HEK293 (cell line): Measurements from ENCODE around the gene PYHIN1.

Experiments
- CTCF ChIA-PET: fragments of 350-600 bp; formaldehyde crosslinking; extraction: SDS; loops from one replicate; lab custom pipeline; 2021; ENCODE audit warnings: antibody characterized with exemption; lab: Yijun Ruan, JAX
- POLR2A ChIA-PET: fragments of 300-600 bp; formaldehyde crosslinking; extraction: SDS; loops from one replicate; lab custom pipeline; 2020; ENCODE audit warnings: antibody characterized with exemption, inconsistent platforms; lab: Yijun Ruan, JAX
- H3K27ac ChIP-seq: fragments of 200-500 bp; sonication (Bioruptor generic); 2 replicates; pipeline ENCODE4 v1.5.1; 2014; ENCODE audit warnings: low read depth, low read length, control low read depth, inconsistent platforms; ENCODE audit errors: extremely low read depth
- H3K36me3 ChIP-seq, 2 experiments: fragments of 200-500 bp in 1 of 2; sonication (Bioruptor generic) in 1 of 2; 1 replicate in 1 of 2; 2 replicates in 1 of 2; pipeline ENCODE4 v1.5.1; 2014 to 2017; ENCODE audit warnings: inconsistent platforms in 2 of 2, low read length in 2 of 2; ENCODE audit not compliant: control insufficient read depth in 2 of 2, insufficient read depth in 1 of 2
- H3K4me1 ChIP-seq: fragments of 200-500 bp; sonication (Bioruptor generic); 2 replicates; pipeline ENCODE4 v1.5.1; 2014; ENCODE audit warnings: mild to moderate bottlenecking, low read length, inconsistent platforms; ENCODE audit not compliant: control insufficient read depth, insufficient read depth
- H3K4me3 ChIP-seq: 2 replicates; pipeline ENCODE4 v1.5.1; 2011; ENCODE audit warnings: low read depth, mild to moderate bottlenecking, control low read depth, low read length, moderate library complexity
- H3K9me3 ChIP-seq: fragments of 200-500 bp; sonication (Bioruptor generic); 2 replicates; pipeline ENCODE4 v1.5.1; 2014; ENCODE audit warnings: low read depth, low read length, inconsistent platforms; ENCODE audit not compliant: control insufficient read depth, insufficient read depth
- GLIS1 ChIP-seq: fragments of 450-650 bp; formaldehyde crosslinking; IDR thresholded peaks from 2 replicates; pipeline ENCODE4 v1.5.1; 2016; ENCODE audit warnings: missing biosample characterization, missing genetic modification characterization
- IKZF3 ChIP-seq: fragments of 450-650 bp; IDR thresholded peaks from 2 replicates; pipeline ENCODE4 v1.5.0; 2018; ENCODE audit warnings: missing biosample characterization, mild to moderate bottlenecking, missing genetic modification characterization, moderate library complexity
- REST ChIP-seq: fragments of 450-650 bp; formaldehyde crosslinking; IDR thresholded peaks from 2 replicates; pipeline ENCODE4 v1.5.1; 2016; ENCODE audit warnings: missing biosample characterization, missing genetic modification characterization
- YY1 ChIP-seq: fragments of 450-650 bp; formaldehyde crosslinking; IDR thresholded peaks from 2 replicates; pipeline ENCODE4 v1.5.1; 2018; ENCODE audit warnings: missing biosample characterization, missing genetic modification characterization
- ZBTB21 ChIP-seq: fragments of 450-650 bp; formaldehyde crosslinking; IDR thresholded peaks from 2 replicates; pipeline ENCODE4 v1.5.1; 2017; ENCODE audit warnings: missing biosample characterization, missing genetic modification characterization
- ZBTB49 ChIP-seq: fragments of 450-650 bp; formaldehyde crosslinking; IDR thresholded peaks from 2 replicates; pipeline ENCODE4 v1.5.1; 2016; ENCODE audit warnings: missing biosample characterization, missing genetic modification characterization, low read depth
- ZNF112 ChIP-seq: fragments of 450-650 bp; formaldehyde crosslinking; IDR thresholded peaks from 2 replicates; pipeline ENCODE4 v1.5.0; 2017; ENCODE audit warnings: missing biosample characterization, missing genetic modification characterization
- ZNF121 ChIP-seq: fragments of 450-650 bp; formaldehyde crosslinking; IDR thresholded peaks from 2 replicates; pipeline ENCODE4 v1.5.1; 2016; ENCODE audit warnings: missing biosample characterization, missing genetic modification characterization
- ZNF184 ChIP-seq: fragments of 450-650 bp; IDR thresholded peaks from 2 replicates; pipeline ENCODE4 v1.5.1; 2018; ENCODE audit warnings: missing biosample characterization, mild to moderate bottlenecking, missing genetic modification characterization
- ZNF416 ChIP-seq: fragments of 450-650 bp; formaldehyde crosslinking; IDR thresholded peaks from 2 replicates; pipeline ENCODE4 v1.5.1; 2016; ENCODE audit warnings: missing biosample characterization, missing genetic modification characterization
- ZNF426 ChIP-seq: fragments of 450-650 bp; formaldehyde crosslinking; IDR thresholded peaks from 2 replicates; pipeline ENCODE4 v1.5.1; 2017; ENCODE audit warnings: missing biosample characterization, missing genetic modification characterization, mild to moderate bottlenecking, inconsistent platforms, moderate library complexity
- ZNF513 ChIP-seq: fragments of 450-650 bp; IDR thresholded peaks from 2 replicates; pipeline ENCODE4 v1.5.1; 2018; ENCODE audit warnings: missing biosample characterization, missing genetic modification characterization
- ZNF600 ChIP-seq: fragments of 450-650 bp; formaldehyde crosslinking; IDR thresholded peaks from 2 replicates; pipeline ENCODE4 v1.5.1; 2016; ENCODE audit warnings: missing biosample characterization, missing genetic modification characterization
- ZNF704 ChIP-seq: fragments of 450-650 bp; formaldehyde crosslinking; IDR thresholded peaks from 2 replicates; pipeline ENCODE4 v1.5.1; 2016; ENCODE audit warnings: missing biosample characterization, missing genetic modification characterization
- ZNF747 ChIP-seq: fragments of 450-650 bp; formaldehyde crosslinking; IDR thresholded peaks from 2 replicates; pipeline ENCODE4 v1.5.1; 2016; ENCODE audit warnings: missing biosample characterization, missing genetic modification characterization
- ZNF830 ChIP-seq: fragments of 450-650 bp; IDR thresholded peaks from 2 replicates; pipeline ENCODE4 v1.5.0; 2018; ENCODE audit warnings: missing biosample characterization, missing genetic modification characterization, low read depth, mild to moderate bottlenecking, moderate library complexity
- ZNF837 ChIP-seq: fragments of 450-650 bp; formaldehyde crosslinking; IDR thresholded peaks from 2 replicates; pipeline ENCODE4 v1.5.1; 2016; ENCODE audit warnings: missing biosample characterization, missing genetic modification characterization
- ZSCAN4 ChIP-seq: fragments of 450-650 bp; formaldehyde crosslinking; IDR thresholded peaks from 2 replicates; pipeline ENCODE4 v1.5.1; 2017; ENCODE audit warnings: missing biosample characterization, missing genetic modification characterization

PYHIN1 gene

GRCh38 chr1:159014003-159014571 is 82.7 kb downstream of the PYHIN1 start:
- Histone ChIP-seq H3K4me1 (peaks cover 2% of the 10 kb centered on the region; the same call in 1 of the 2 replicates), H3K36me3 (peaks cover 8 to 51% of the 10 kb centered on the region in 2 experiments)
- CTCF ChIA-PET = no interaction called here

GRCh38 chr1:159014851-159015250 is 83.5 kb downstream of the PYHIN1 start:
- CTCF ChIA-PET = no interaction called here
- Histone ChIP-seq H3K9me3 (no peaks in the 10 kb centered on the region), H3K27ac (no peak overlapping the region), H3K4me1 (peaks cover 2% of the 10 kb centered on the region; the same call in 1 of the 2 replicates), H3K36me3 (peaks cover 8 to 59% of the 10 kb centered on the region in 2 experiments)
- POLR2A ChIA-PET = no interaction called here
- TF ChIP-seq ZNF837 (tag by site-specific recombination) (no peak), ZBTB21 (tag by site-specific recombination) (no peak), ZNF112 (tag by site-specific recombination) (no peak), ZNF704 (tag by site-specific recombination) (no peak), ZNF184 (tag by site-specific recombination) (no peak), IKZF3 (tag by site-specific recombination) (no peak), ZNF600 (tag by site-specific recombination) (no peak), ZBTB49 (tag by site-specific recombination) (no peak), ZNF747 (tag by site-specific recombination) (no peak), ZNF121 (tag by site-specific recombination) (no peak), REST (tag by site-specific recombination) (no peak), ZNF416 (tag by site-specific recombination) (no peak), ZNF830 (tag by site-specific recombination) (no peak), ZNF513 (tag by site-specific recombination) (no peak), ZNF426 (tag by site-specific recombination) (no peak), GLIS1 (tag by site-specific recombination) (no peak), ZSCAN4 (tag by site-specific recombination) (no peak)
- TF ChIP-seq, all 188 proteins: peak for 0
- H3K4me3 ChIP-seq = no peak overlapping the region

More at GRCh38 chr1:159014003-159014571, 82.7 kb downstream of the PYHIN1 start:
- POLR2A ChIA-PET = no interaction called here
- no peak for TF ChIP-seq YY1 (tag by site-specific recombination)
- Histone ChIP-seq H3K4me3 (no peak overlapping the region), H3K9me3 (no peaks in the 10 kb centered on the region), H3K27ac (no peak overlapping the region)
